HG02588 (cell line): ENCODE results near the gene ELP4.
A peak's percentile ranks its signal among the peaks of the same experiment; 100 is the strongest.
"Not testable (repeated sequence)": the region's sequence is repeated elsewhere in the genome, so short reads cannot be mapped to it uniquely, and the experiment has no call there.

Experiments
- ATAC-seq: cut with Tn5 transposase; IDR thresholded peaks from one replicate; pipeline ENCODE4 v1.9.1; 2021; ENCODE audit warnings: mild to moderate bottlenecking, moderate library complexity; ENCODE audit not compliant: unreplicated experiment

The ELP4 gene

DNA sequence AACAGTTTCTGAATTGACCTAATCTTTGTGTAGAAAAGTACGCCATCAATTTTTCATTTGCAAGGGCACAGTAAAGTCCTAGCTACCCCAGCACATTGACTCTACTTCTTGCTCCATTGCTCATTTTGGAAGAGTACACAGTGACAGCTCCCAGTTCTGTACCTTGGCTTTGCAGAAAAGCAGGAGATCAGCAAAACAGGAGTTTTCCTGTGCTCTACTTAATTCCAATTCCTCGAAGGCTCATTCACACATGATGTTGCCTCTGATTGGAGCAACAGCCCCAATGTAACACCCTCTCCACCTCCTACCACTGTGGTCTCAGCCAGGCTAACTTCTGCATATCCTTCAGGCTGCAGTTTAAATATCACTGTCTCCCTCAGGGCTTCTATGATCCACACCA is 182.9 kb downstream of the ELP4 start:
- ATAC-seq = no peak

- ATAC-seq = peak; percentile 96
Measured at GRCh38 chr11:31697049-31697448, 187.5 kb downstream of the ELP4 start.

- no peak for ATAC-seq
Measured at GRCh38 chr11:31699066-31699465, 189.5 kb downstream of the ELP4 start.

DNA sequence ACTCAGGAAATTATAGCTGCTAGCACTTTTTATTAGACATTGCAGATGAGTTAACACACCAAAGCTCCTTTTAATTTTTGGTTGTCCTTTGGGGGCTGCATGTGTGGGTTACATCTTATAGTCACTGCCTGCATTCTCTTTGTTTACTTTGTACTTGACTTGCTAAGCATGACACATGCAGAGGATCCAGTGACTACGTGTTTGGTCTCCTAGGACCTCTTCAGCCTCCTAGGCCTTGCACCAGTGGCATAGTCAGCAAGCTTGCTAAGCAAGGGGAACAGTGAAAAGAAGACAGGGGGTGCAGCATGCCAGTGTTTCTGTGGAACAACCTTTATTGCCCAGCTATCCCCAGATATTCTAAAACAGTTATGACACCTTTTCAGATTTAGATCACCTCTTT is 193.4 kb downstream of the ELP4 start:
- no peak for ATAC-seq

DNA sequence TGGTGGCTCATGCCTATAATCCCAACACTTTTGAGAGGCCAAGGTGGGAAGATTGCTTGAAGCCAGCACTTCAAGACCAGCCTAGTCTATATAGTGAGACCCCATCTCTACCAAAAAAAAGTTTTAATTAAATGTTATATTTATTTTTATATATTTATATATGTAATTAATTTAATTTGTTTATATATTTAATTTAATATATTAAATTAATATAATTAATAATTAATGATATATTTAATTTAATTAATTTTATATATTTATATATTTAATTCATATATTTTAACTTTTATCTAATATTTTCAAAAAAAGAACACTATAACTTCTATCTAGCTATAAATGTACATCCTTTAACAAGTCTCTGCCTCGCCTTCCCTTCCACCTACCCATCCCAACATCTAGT is 196.8 kb downstream of the ELP4 start:
- ATAC-seq = no peak

GRCh38 chr11:31711137-31711536 is 201.6 kb downstream of the ELP4 start:
- no peak for ATAC-seq

GRCh38 chr11:31712851-31713250 is 203.3 kb downstream of the ELP4 start:
- no peak for ATAC-seq

- ATAC-seq = no peak
Measured at GRCh38 chr11:31714840-31715239, 205.3 kb downstream of the ELP4 start.

- no peak for ATAC-seq
Measured at GRCh38 chr11:31720225-31720624, 210.7 kb downstream of the ELP4 start.

- ATAC-seq = no peak
Measured at GRCh38 chr11:31720671-31721365, 211.3 kb downstream of the ELP4 start.

- ATAC-seq = no peak
Measured at GRCh38 chr11:31722754-31723153, 213.2 kb downstream of the ELP4 start.

DNA sequence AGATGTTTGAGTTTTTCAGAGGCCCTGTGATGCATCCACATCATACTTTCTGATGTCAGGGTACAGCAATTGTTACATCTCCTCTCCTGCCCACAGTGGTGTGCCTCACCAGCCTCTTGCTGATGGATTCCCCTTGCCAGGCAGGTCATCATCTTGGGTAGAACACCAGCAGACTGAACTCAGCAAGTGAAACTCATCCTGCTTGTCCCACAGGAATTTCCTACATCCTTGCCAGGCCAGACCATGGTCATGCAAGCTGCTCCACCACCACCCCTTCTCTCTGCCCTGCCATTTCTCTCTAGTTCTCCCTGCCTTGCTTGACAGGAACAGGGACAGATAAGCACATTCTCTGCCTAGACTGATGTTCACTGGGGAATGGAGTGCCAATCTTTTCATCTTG is 215.6 kb downstream of the ELP4 start:
- ATAC-seq = no peak

DNA sequence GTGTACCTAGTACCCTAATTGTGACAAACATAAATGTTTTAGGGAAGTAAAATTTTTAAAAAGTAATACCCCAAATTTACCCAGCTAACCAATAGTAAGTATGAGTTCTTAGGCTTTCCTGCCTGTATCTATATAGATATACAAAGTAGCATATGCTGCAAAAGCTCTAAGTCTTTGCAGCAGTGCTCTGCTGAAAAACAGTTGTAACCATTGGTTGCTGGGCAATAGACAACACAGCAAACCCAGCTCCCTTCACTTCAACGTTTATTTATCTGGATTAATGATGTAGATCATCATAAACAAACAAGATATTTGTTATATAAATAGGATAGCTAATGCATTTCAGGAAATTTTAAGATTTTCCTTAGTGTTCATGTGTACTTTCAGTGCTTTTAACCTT is 218.9 kb downstream of the ELP4 start:
- ATAC-seq = no peak

- ATAC-seq = no peak
Measured at GRCh38 chr11:31740131-31740530, 230.6 kb downstream of the ELP4 start.

GRCh38 chr11:31740731-31741368 is 231.3 kb downstream of the ELP4 start:
- ATAC-seq = not testable (repeated sequence)

DNA sequence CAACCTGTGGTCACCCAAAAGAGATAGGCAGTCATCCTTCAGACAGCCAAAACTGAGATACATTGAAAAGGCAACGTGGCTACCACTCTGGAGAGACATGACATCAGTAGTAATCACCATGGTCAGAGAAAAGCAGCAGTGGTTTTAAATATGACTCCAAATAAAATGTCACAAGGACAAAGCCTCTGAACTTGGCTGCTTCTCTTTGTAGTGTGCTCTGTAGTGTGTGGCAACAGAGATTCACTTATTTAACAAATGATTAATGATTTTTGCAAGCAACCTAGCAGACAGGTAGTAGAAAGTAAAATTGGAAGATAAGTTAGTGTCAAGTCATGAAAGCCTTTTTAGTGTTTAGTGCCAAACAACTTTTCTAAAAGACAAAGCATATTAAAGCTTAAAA is 238.0 kb downstream of the ELP4 start:
- ATAC-seq = no peak

- ATAC-seq = no peak
Measured at GRCh38 chr11:31757260-31757835, 247.8 kb downstream of the ELP4 start.

GRCh38 chr11:31761636-31762035 is 252.1 kb downstream of the ELP4 start:
- ATAC-seq = no peak

GRCh38 chr11:31763296-31763695 is 253.7 kb downstream of the ELP4 start:
- no peak for ATAC-seq

GRCh38 chr11:31764261-31764660 is 254.7 kb downstream of the ELP4 start:
- no peak for ATAC-seq

- no peak for ATAC-seq
Measured at GRCh38 chr11:31764766-31765165, 255.2 kb downstream of the ELP4 start.

DNA sequence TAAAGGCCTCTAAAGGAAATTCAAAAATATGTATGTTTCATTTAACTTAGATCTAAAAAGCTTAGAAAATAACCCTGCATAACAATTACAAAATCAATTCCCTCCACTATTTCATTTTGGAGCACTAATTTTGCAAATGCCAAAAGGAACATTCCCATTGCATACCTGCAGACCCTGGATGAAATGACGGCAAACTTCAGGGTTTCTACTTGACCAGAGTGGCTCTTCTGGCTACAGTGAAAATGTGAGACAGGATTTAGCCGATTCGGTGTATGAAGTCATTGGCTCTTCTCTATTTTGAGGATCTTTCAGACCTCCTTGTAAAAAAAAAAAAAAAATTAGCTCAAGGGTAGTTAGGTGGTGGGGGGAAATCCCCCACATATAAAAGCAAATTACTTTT is 257.5 kb downstream of the ELP4 start:
- no peak for ATAC-seq
